WTC11 (cell line): ENCODE data around the gene KCNQ2. TPM values are rescaled to one million over a fixed set of nuclear protein-coding genes. Genes with fewer than 3 reads are reported as not detected.

Experiments used
- CREM ChIP-seq: sonication (generic); formaldehyde crosslinking; IDR thresholded peaks from 2 replicates; pipeline ENCODE4 v1.8.1; 2022; ENCODE audit warnings: mild to moderate bottlenecking, missing genetic modification reagents, moderate library complexity
- E2F4 ChIP-seq: sonication (generic); formaldehyde crosslinking; IDR thresholded peaks from 2 replicates; pipeline ENCODE4 v1.8.1; 2022; ENCODE audit warnings: low read depth, mild to moderate bottlenecking, moderate library complexity, missing genetic modification reagents, borderline replicate concordance
- E2F5 ChIP-seq: sonication (generic); formaldehyde crosslinking; IDR thresholded peaks from 2 replicates; pipeline ENCODE4 v1.8.1; 2022; ENCODE audit warnings: mild to moderate bottlenecking, moderate library complexity, missing genetic modification reagents
- FOXP1 ChIP-seq: sonication (generic); formaldehyde crosslinking; IDR thresholded peaks from 2 replicates; pipeline ENCODE4 v1.8.0; 2022; ENCODE audit warnings: missing genetic modification reagents, mild to moderate bottlenecking, moderate library complexity, borderline replicate concordance
- GABPB1 ChIP-seq: sonication (generic); formaldehyde crosslinking; IDR thresholded peaks from 2 replicates; pipeline ENCODE4 v1.8.1; 2023; ENCODE audit warnings: mild to moderate bottlenecking, missing genetic modification reagents
- GTF2I ChIP-seq: fragments of 250-450 bp; sonication (Bioruptor Pico); conservative IDR thresholded peaks from 2 replicates; pipeline ENCODE4 v1.4.0; 2021; ENCODE audit warnings: mild to moderate bottlenecking
- IRF1 ChIP-seq: sonication (generic); formaldehyde crosslinking; IDR thresholded peaks from 2 replicates; pipeline ENCODE4 v1.8.0; 2023; ENCODE audit warnings: missing genetic modification reagents
- MYBL2 ChIP-seq: sonication (generic); formaldehyde crosslinking; IDR thresholded peaks from 2 replicates; pipeline ENCODE4 v1.8.1; 2023; ENCODE audit warnings: mild to moderate bottlenecking, moderate library complexity, missing genetic modification reagents
- NFYB ChIP-seq: sonication (generic); formaldehyde crosslinking; conservative IDR thresholded peaks from 2 replicates; pipeline ENCODE4 v1.8.0; 2022; ENCODE audit warnings: low read depth, missing genetic modification reagents
- NR1H2 ChIP-seq: sonication (generic); formaldehyde crosslinking; IDR thresholded peaks from 2 replicates; pipeline ENCODE4 v1.9.0; 2021; ENCODE audit warnings: mild to moderate bottlenecking, moderate library complexity, missing genetic modification reagents
- NR2C2 ChIP-seq: sonication (generic); formaldehyde crosslinking; IDR thresholded peaks from 2 replicates; pipeline ENCODE4 v1.8.0; 2022; ENCODE audit warnings: mild to moderate bottlenecking, missing genetic modification reagents
- NR3C1 ChIP-seq: sonication (generic); formaldehyde crosslinking; conservative IDR thresholded peaks from 2 replicates; pipeline ENCODE4 v1.8.1; 2023; ENCODE audit warnings: low read depth, mild to moderate bottlenecking, missing genetic modification reagents
- OVOL2 ChIP-seq: fragments of 250-450 bp; sonication (Bioruptor Pico); IDR thresholded peaks from 2 replicates; pipeline ENCODE4 v1.9.0; 2021; ENCODE audit warnings: mild to moderate bottlenecking, borderline replicate concordance
- PRRX2 ChIP-seq: fragments of 250-450 bp; sonication (Bioruptor Pico); IDR thresholded peaks from 2 replicates; pipeline ENCODE4 v1.8.0; 2021; ENCODE audit warnings: mild to moderate bottlenecking
- RELA ChIP-seq: sonication (generic); formaldehyde crosslinking; IDR thresholded peaks from 2 replicates; pipeline ENCODE4 v1.8.1; 2022; ENCODE audit warnings: missing genetic modification reagents, mild to moderate bottlenecking, borderline replicate concordance
- SMAD3 ChIP-seq: sonication (generic); formaldehyde crosslinking; IDR thresholded peaks from 2 replicates; pipeline ENCODE4 v1.8.0; 2022; ENCODE audit warnings: missing genetic modification reagents, mild to moderate bottlenecking, borderline replicate concordance
- SMAD4 ChIP-seq: sonication (generic); formaldehyde crosslinking; IDR thresholded peaks from 2 replicates; pipeline ENCODE4 v1.8.0; 2022; ENCODE audit warnings: mild to moderate bottlenecking, missing genetic modification reagents
- SOX15 ChIP-seq: fragments of 250-450 bp; sonication (Bioruptor Pico); IDR thresholded peaks from 2 replicates; pipeline ENCODE4 v1.9.0; 2021; ENCODE audit warnings: mild to moderate bottlenecking
- TEAD4 ChIP-seq: sonication (generic); formaldehyde crosslinking; IDR thresholded peaks from 2 replicates; pipeline ENCODE4 v1.8.0; 2022; ENCODE audit warnings: mild to moderate bottlenecking, missing genetic modification reagents
- TP53 ChIP-seq: sonication (generic); formaldehyde crosslinking; IDR thresholded peaks from 2 replicates; pipeline ENCODE4 v1.8.1; 2023; ENCODE audit warnings: mild to moderate bottlenecking, missing genetic modification reagents
- ZBTB21 ChIP-seq: sonication (generic); formaldehyde crosslinking; IDR thresholded peaks from 2 replicates; pipeline ENCODE4 v1.8.1; 2023; ENCODE audit warnings: mild to moderate bottlenecking, missing genetic modification reagents, borderline replicate concordance
- ZNF396 ChIP-seq: fragments of 250-450 bp; sonication (Bioruptor Pico); IDR thresholded peaks from 2 replicates; pipeline ENCODE4 v1.8.0; 2021; ENCODE audit warnings: mild to moderate bottlenecking, moderate library complexity, borderline replicate concordance
- ZNF416 ChIP-seq: fragments of 250-450 bp; sonication (Bioruptor Pico); IDR thresholded peaks from 2 replicates; pipeline ENCODE4 v1.9.0; 2021; ENCODE audit warnings: mild to moderate bottlenecking, inconsistent platforms
- ZNF512 ChIP-seq: sonication (generic); formaldehyde crosslinking; IDR thresholded peaks from 2 replicates; pipeline ENCODE4 v1.8.1; 2022; ENCODE audit warnings: missing genetic modification reagents, borderline replicate concordance
- total RNA-seq: library from RNA; stranded (reverse); gene quantifications from 3 replicates; pipeline ENCODE4 v1.2.3, GENCODE V29; 2021
- TF ChIP-seq, protein P1 (sequence below): fragments of 250-450 bp; sonication (Bioruptor Pico); conservative IDR thresholded peaks from 2 replicates; pipeline ENCODE4 v1.9.0; 2021; ENCODE audit warnings: mild to moderate bottlenecking
- TF ChIP-seq, protein P2 (sequence below): sonication (generic); formaldehyde crosslinking; IDR thresholded peaks from 2 replicates; pipeline ENCODE4 v1.8.1; 2023; ENCODE audit warnings: mild to moderate bottlenecking, missing genetic modification reagents, moderate library complexity
- TF ChIP-seq, protein P3 (sequence below): sonication (generic); formaldehyde crosslinking; conservative IDR thresholded peaks from 2 replicates; pipeline ENCODE4 v1.8.1; 2022; ENCODE audit warnings: mild to moderate bottlenecking, missing genetic modification reagents
- TF ChIP-seq, protein P4 (sequence below): sonication (generic); formaldehyde crosslinking; IDR thresholded peaks from 2 replicates; pipeline ENCODE4 v1.8.1; 2023; ENCODE audit warnings: mild to moderate bottlenecking, missing genetic modification reagents

KCNQ2 gene
- total RNA-seq, 1 experiment from 2014 or later = 99.8 TPM

DNA sequence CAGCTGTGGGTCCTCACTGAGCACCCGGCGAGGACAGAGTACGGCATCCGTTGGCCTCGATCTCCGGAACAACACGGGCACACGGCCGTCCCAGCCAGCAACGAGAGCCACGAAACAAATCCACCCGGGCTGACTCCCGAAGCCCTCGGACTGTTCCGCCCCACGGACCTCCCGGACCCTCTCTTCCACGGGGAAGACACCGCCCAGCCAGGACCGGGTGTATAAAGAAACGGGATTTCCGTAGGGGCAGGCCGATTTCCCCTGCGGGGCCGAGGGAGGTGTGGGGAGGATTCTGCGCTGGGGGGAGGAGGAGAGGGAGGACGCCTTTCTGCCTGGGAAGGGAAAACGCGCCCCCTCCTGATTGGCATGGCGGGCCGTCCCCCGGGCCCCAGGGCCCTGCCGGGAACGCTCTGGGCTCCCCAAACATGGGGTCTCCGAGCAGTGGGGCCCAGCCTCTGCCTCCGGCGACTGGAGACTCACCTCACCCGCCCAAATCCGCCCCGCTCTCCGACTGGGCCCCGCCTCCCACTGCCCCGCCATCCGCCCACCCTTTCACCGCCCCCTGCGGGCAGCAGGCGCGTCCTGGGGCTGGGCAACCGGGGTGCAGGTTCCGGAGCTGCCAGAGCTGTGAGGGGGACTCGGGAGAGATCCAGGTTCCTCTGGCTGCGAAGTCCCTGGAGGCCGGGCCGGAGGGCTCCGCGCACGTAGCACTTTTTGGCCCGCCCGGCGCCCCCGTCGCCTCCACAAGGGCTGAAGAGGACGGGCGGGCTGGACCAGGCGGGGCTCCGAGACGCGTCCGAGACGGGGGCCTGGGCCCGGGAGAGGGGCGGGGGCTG, 47.4 kb upstream of the KCNQ2 start (continued):
- TF ChIP-seq ZNF416 (CRISPR knock-in tag) = no peak
- no peak for TF ChIP-seq SOX15 (CRISPR knock-in tag)
- TF ChIP-seq NR2C2 = no peak
- 0 out of 2 replicates have a peak, but pooled peaks have one; percentile 46 for TF ChIP-seq FOXP1 (CRISPR knock-in tag)
- TF ChIP-seq ZNF512 (CRISPR knock-in tag) = no peak
- TF ChIP-seq, protein P1, sequence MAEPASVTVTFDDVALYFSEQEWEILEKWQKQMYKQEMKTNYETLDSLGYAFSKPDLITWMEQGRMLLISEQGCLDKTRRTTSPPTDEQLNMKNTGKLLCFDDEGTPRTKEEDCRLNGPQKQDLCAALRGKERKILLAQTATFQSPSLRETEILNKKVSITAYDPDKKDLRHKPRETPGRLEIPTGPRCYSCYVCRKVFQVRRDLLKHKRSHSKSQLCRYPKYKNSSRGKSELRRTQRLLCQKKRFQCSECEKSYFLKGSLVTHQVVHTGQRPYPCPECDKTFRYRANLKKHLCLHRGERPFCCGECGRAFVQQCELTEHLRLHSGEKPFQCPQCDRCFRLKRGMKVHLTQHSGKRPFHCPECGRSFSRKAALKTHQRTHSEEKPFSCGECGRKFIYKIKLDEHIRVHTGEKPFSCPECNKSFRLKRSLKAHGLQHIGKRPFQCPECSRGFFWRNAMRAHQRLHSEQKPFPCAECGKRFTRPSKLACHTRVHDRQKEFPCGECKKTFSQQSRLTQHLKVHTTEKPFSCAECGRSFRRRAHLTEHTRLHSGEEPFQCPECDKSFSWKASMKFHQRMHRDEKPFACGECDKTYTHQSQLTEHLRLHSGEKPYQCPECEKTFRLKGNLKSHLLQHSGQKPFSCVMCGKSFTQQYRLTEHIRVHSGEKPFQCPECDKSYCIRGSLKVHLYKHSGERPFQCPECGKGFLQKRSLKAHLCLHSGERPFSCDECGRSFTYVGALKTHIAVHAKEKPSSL = no peak
- TF ChIP-seq OVOL2 (CRISPR knock-in tag) = no peak
- TF ChIP-seq NFYB (CRISPR knock-in tag) = no peak
- no peak for TF ChIP-seq PRRX2 (CRISPR knock-in tag)
- TF ChIP-seq TP53 (CRISPR knock-in tag) = no peak
- TF ChIP-seq, protein P2, sequence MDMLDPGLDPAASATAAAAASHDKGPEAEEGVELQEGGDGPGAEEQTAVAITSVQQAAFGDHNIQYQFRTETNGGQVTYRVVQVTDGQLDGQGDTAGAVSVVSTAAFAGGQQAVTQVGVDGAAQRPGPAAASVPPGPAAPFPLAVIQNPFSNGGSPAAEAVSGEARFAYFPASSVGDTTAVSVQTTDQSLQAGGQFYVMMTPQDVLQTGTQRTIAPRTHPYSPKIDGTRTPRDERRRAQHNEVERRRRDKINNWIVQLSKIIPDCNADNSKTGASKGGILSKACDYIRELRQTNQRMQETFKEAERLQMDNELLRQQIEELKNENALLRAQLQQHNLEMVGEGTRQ (CRISPR knock-in tag) = no peak
- no peak for TF ChIP-seq E2F4 (CRISPR knock-in tag)
- no peak for TF ChIP-seq RELA
- TF ChIP-seq, protein P3, sequence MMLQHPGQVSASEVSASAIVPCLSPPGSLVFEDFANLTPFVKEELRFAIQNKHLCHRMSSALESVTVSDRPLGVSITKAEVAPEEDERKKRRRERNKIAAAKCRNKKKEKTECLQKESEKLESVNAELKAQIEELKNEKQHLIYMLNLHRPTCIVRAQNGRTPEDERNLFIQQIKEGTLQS = no peak
- no peak for TF ChIP-seq TEAD4
- TF ChIP-seq GABPB1 (CRISPR knock-in tag) = no peak
- no peak for TF ChIP-seq NR3C1 (CRISPR knock-in tag)
- TF ChIP-seq ZNF396 = no peak
- TF ChIP-seq ZBTB21 (CRISPR knock-in tag) = no peak
- TF ChIP-seq GTF2I (CRISPR knock-in tag) = no peak
- TF ChIP-seq IRF1 = no peak
- no peak; the same call in 1 of the 2 replicates for TF ChIP-seq E2F5
- no peak for TF ChIP-seq NR1H2
- no peak for TF ChIP-seq MYBL2 (CRISPR knock-in tag)
- no peak for TF ChIP-seq SMAD4 (CRISPR knock-in tag)
- TF ChIP-seq, protein P4, sequence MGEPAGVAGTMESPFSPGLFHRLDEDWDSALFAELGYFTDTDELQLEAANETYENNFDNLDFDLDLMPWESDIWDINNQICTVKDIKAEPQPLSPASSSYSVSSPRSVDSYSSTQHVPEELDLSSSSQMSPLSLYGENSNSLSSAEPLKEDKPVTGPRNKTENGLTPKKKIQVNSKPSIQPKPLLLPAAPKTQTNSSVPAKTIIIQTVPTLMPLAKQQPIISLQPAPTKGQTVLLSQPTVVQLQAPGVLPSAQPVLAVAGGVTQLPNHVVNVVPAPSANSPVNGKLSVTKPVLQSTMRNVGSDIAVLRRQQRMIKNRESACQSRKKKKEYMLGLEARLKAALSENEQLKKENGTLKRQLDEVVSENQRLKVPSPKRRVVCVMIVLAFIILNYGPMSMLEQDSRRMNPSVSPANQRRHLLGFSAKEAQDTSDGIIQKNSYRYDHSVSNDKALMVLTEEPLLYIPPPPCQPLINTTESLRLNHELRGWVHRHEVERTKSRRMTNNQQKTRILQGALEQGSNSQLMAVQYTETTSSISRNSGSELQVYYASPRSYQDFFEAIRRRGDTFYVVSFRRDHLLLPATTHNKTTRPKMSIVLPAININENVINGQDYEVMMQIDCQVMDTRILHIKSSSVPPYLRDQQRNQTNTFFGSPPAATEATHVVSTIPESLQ (CRISPR knock-in tag) = no peak
- TF ChIP-seq CREM (CRISPR knock-in tag) = 0 out of 2 replicates have a peak, but pooled peaks have one; percentile 35
- peak; percentile 41; the same call in 1 of the 2 replicates for TF ChIP-seq SMAD3 (CRISPR knock-in tag)
